GM23338 (cell line): ENCODE data around the gene CAPN9. TPM values are rescaled to one million over a fixed set of nuclear protein-coding genes. Genes with fewer than 3 reads are reported as not detected.
A peak's percentile ranks its signal among the peaks of the same experiment; 100 is the strongest.

Source experiments
- ATAC-seq: fragments of 200-7000 bp; cut with Tn5 transposase; 3 replicates; pipeline ENCODE4 v1.9.1; 2020
- DNase-seq: peaks from one replicate; pipeline ENCODE4 v3.0.0-alpha.2; 2015; ENCODE audit warnings: low spot score
- H2AFZ ChIP-seq: fragments of 200-600 bp; sonication (generic); 2 replicates; pipeline ENCODE4 v1.8.0; 2016; ENCODE audit warnings: antibody characterized with exemption, mild to moderate bottlenecking, moderate library complexity
- H3F3A ChIP-seq: fragments of 200-600 bp; sonication (generic); replicated peaks from 2 replicates; pipeline ENCODE4 v1.8.0; 2017; ENCODE audit warnings: antibody characterized with exemption, mixed run types, low read depth
- H3K27ac ChIP-seq: fragments of 200-600 bp; sonication (generic); 2 replicates; pipeline ENCODE4 v1.6.1; 2016; ENCODE audit warnings: low read depth
- H3K27me3 ChIP-seq: fragments of 200-600 bp; sonication (generic); 2 replicates; pipeline ENCODE4 v1.8.0; 2016; ENCODE audit warnings: mild to moderate bottlenecking, mixed run types, moderate library complexity; ENCODE audit not compliant: insufficient read depth
- H3K36me3 ChIP-seq: fragments of 200-600 bp; sonication (generic); 2 replicates; pipeline ENCODE4 v1.8.0; 2016; ENCODE audit warnings: mild to moderate bottlenecking; ENCODE audit not compliant: insufficient read depth
- H3K4me1 ChIP-seq: fragments of 200-600 bp; sonication (generic); 2 replicates; pipeline ENCODE4 v1.8.0; 2016; ENCODE audit warnings: mild to moderate bottlenecking, moderate library complexity; ENCODE audit not compliant: insufficient read depth
- H3K4me2 ChIP-seq: fragments of 200-600 bp; sonication (generic); 2 replicates; pipeline ENCODE4 v1.7.1; 2017; ENCODE audit warnings: mixed run types
- H3K4me3 ChIP-seq: fragments of 200-600 bp; sonication (generic); 2 replicates; pipeline ENCODE4 v1.6.1; 2016; ENCODE audit warnings: mixed run types
- H3K79me2 ChIP-seq: fragments of 200-600 bp; sonication (generic); replicated peaks from 2 replicates; pipeline ENCODE4 v1.8.0; 2017; ENCODE audit warnings: mild to moderate bottlenecking; ENCODE audit not compliant: insufficient read depth
- H3K9me2 ChIP-seq: fragments of 200-600 bp; sonication (generic); 2 replicates; pipeline ENCODE4 v1.8.0; 2017; ENCODE audit not compliant: insufficient read depth
- H4K20me1 ChIP-seq: fragments of 200-600 bp; sonication (generic); replicated peaks from 2 replicates; pipeline ENCODE4 v1.8.0; 2017; ENCODE audit warnings: mild to moderate bottlenecking; ENCODE audit not compliant: insufficient read depth
- H3K27ac Mint-ChIP-seq: 2 replicates; pipeline ENCODE4 v1.8.0; 2020; ENCODE audit warnings: inconsistent platforms, mild to moderate bottlenecking, moderate library complexity, mixed read lengths
- H3K27me3 Mint-ChIP-seq: 3 replicates; pipeline ENCODE4 v1.8.0; 2022; ENCODE audit warnings: low read depth, mild to moderate bottlenecking, moderate library complexity, mixed read lengths, inconsistent platforms; ENCODE audit not compliant: insufficient read depth, poor library complexity
- H3K36me3 Mint-ChIP-seq: 3 replicates; pipeline ENCODE4 v1.8.0; 2021; ENCODE audit warnings: low read depth, mild to moderate bottlenecking, inconsistent platforms, moderate library complexity, mixed read lengths
- H3K4me1 Mint-ChIP-seq: 3 replicates; pipeline ENCODE4 v1.8.0; 2020; ENCODE audit warnings: mild to moderate bottlenecking, inconsistent platforms, mixed read lengths
- H3K4me3 Mint-ChIP-seq: 3 replicates; pipeline ENCODE4 v1.8.0; 2021; ENCODE audit warnings: moderate library complexity, mild to moderate bottlenecking, inconsistent platforms, mixed read lengths
- H3K9me3 Mint-ChIP-seq: 3 replicates; pipeline ENCODE4 v1.8.0; 2020; ENCODE audit warnings: moderate library complexity, mild to moderate bottlenecking, inconsistent platforms, mixed read lengths
- CREB1 ChIP-seq: fragments of 250-450 bp; sonication (Bioruptor Pico); IDR thresholded peaks from 2 replicates; pipeline ENCODE4 v1.5.0; 2020; ENCODE audit warnings: low read depth, mild to moderate bottlenecking, moderate library complexity
- NANOG ChIP-seq: IDR thresholded peaks from 2 replicates; pipeline ENCODE4 v1.6.1; 2016; ENCODE audit warnings: antibody characterized with exemption, borderline replicate concordance
- STAT1 ChIP-seq: IDR thresholded peaks from one replicate; pipeline ENCODE4 v1.6.1; 2016; ENCODE audit warnings: antibody characterized with exemption; ENCODE audit not compliant: unreplicated experiment
- ZNF114 ChIP-seq: fragments of 250-450 bp; sonication (Bioruptor Pico); IDR thresholded peaks from 2 replicates; pipeline ENCODE4 v1.5.0; 2020; ENCODE audit warnings: mild to moderate bottlenecking, moderate library complexity
- ZNF331 ChIP-seq: fragments of 250-450 bp; sonication (Bioruptor Pico); IDR thresholded peaks from 2 replicates; pipeline ENCODE4 v1.5.0; 2020; ENCODE audit warnings: low read depth, mild to moderate bottlenecking, moderate library complexity
- ZNF462 ChIP-seq: fragments of 250-450 bp; sonication (Bioruptor Pico); IDR thresholded peaks from 2 replicates; pipeline ENCODE4 v1.5.0; 2020; ENCODE audit warnings: mild to moderate bottlenecking, moderate library complexity
- polyA plus RNA-seq: library from polyadenylated mRNA; unstranded; fragments of >200 nt; fragmentation: Nextera tagmentation; extraction: Ambion mirVana; gene quantifications from 2 replicates; pipeline ENCODE4 v1.2.1, GENCODE V29; 2016
- total RNA-seq: library from RNA; depleted of rRNA; stranded (reverse); fragments of >200 nt; shearing (Covaris generic); gene quantifications from 2 replicates; pipeline ENCODE4 v1.2.3, GENCODE V29; 2014
- TF ChIP-seq, protein P1 (sequence below), 2 experiments: fragments of 200-600 bp in 1 of 2; sonication (generic) in 1 of 2; conservative IDR thresholded peaks; 2 replicates each; pipeline versions ENCODE4 v1.5.1 to v1.6.1; 2016 to 2017; ENCODE audit warnings: antibody characterized with exemption in 2 of 2, low read depth in 2 of 2, mild to moderate bottlenecking in 2 of 2, moderate library complexity in 1 of 2
- TF ChIP-seq, protein P2 (sequence below): IDR thresholded peaks from 2 replicates; pipeline ENCODE4 v1.6.1; 2016; ENCODE audit warnings: antibody characterized with exemption

Gene CAPN9
- total and polyA plus RNA-seq, 2 experiments from 2014 or later: 0.07 TPM; not detected in 1

- Mint-ChIP-seq H3K27ac (no peak overlapping the region), H3K27me3 (peaks cover 9% of the 10 kb centered on the region), H3K4me1 (peaks cover 32% of the 10 kb centered on the region), H3K4me3 (no peak overlapping the region), H3K9me3 (no peaks in the 10 kb centered on the region), H3K36me3 (no peaks in the 10 kb centered on the region)
- ATAC-seq: no peak; the same call in 2 of the 3 replicates
- Histone ChIP-seq H3K4me2 (no peak overlapping the region), H3K4me3 (no peak overlapping the region), H4K20me1 (no peaks in the 10 kb centered on the region), H3F3A (no peaks in the 10 kb centered on the region), H3K27me3 (no peaks in the 10 kb centered on the region; the same call in 1 of the 2 replicates), H3K4me1 (peaks cover 10% of the 10 kb centered on the region; the same call in 1 of the 2 replicates), H3K27ac (no peak overlapping the region), H3K79me2 (no peaks in the 10 kb centered on the region), H3K9me2 (no peaks in the 10 kb centered on the region), H3K36me3 (no peaks in the 10 kb centered on the region), H2AFZ (peak overlapping the region; percentile 63; the same call in 1 of the 2 replicates)
- no peak for DNase-seq
- TF ChIP-seq STAT1 (no peak), NANOG (no peak), ZNF462 (CRISPR knock-in tag) (no peak)
These were observed 2.1 kb upstream of the CAPN9 start for GRCh38 chr1:230745071-230745470.

DNA sequence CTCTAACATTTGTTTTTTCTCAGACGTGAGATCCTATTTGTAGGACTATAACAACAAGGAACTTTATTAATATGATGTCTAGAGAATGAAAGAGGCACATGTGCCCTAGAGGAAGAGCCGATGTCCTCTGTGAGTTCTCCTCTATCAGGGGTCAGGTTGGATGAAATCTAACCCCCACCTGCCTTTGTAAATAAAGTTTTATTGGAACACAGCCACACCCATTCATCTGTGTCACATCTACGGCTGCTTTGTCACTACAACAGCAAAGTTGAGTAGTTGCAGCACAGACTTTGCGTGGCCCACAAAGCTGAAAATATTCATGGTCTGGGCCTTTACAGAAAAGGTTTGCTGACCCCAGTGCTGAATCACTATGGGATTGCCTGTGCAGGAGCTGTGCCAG is 571 bp upstream of the CAPN9 start:
- Mint-ChIP-seq H3K9me3 (no peaks in the 10 kb centered on the region), H3K4me3 (no peak overlapping the region)
- no peak for ATAC-seq
- no peak for TF ChIP-seq ZNF331 (CRISPR knock-in tag)
- no peak for TF ChIP-seq ZNF114 (CRISPR knock-in tag)
- TF ChIP-seq, protein P1, sequence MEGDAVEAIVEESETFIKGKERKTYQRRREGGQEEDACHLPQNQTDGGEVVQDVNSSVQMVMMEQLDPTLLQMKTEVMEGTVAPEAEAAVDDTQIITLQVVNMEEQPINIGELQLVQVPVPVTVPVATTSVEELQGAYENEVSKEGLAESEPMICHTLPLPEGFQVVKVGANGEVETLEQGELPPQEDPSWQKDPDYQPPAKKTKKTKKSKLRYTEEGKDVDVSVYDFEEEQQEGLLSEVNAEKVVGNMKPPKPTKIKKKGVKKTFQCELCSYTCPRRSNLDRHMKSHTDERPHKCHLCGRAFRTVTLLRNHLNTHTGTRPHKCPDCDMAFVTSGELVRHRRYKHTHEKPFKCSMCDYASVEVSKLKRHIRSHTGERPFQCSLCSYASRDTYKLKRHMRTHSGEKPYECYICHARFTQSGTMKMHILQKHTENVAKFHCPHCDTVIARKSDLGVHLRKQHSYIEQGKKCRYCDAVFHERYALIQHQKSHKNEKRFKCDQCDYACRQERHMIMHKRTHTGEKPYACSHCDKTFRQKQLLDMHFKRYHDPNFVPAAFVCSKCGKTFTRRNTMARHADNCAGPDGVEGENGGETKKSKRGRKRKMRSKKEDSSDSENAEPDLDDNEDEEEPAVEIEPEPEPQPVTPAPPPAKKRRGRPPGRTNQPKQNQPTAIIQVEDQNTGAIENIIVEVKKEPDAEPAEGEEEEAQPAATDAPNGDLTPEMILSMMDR (conservative IDR thresholded peaks at IDR 0.05; ENCODE audit: low read depth in 2 of 2): no peak
- TF ChIP-seq CREB1 (CRISPR knock-in tag): no peak
- TF ChIP-seq NANOG: no peak
- TF ChIP-seq, protein P2, sequence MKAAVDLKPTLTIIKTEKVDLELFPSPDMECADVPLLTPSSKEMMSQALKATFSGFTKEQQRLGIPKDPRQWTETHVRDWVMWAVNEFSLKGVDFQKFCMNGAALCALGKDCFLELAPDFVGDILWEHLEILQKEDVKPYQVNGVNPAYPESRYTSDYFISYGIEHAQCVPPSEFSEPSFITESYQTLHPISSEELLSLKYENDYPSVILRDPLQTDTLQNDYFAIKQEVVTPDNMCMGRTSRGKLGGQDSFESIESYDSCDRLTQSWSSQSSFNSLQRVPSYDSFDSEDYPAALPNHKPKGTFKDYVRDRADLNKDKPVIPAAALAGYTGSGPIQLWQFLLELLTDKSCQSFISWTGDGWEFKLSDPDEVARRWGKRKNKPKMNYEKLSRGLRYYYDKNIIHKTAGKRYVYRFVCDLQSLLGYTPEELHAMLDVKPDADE: no peak

More for the DNA sequence above, 571 bp upstream of the CAPN9 start:
- Mint-ChIP-seq H3K4me1 (peaks cover 47% of the 10 kb centered on the region), H3K36me3 (no peaks in the 10 kb centered on the region), H3K27ac (no peak overlapping the region), H3K27me3 (peaks cover 14% of the 10 kb centered on the region)
- no peak overlapping the region for H3K4me3 ChIP-seq
- H3F3A ChIP-seq: no peaks in the 10 kb centered on the region
- DNase-seq: no peak
- no peaks in the 10 kb centered on the region for H3K36me3 ChIP-seq
- no peaks in the 10 kb centered on the region for H3K79me2 ChIP-seq
- H3K4me2 ChIP-seq: no peak overlapping the region
- H4K20me1 ChIP-seq: no peaks in the 10 kb centered on the region
- H3K4me1 ChIP-seq: peaks cover 22% of the 10 kb centered on the region
- no peak overlapping the region for H3K27ac ChIP-seq
- H3K27me3 ChIP-seq: no peaks in the 10 kb centered on the region; the same call in 1 of the 2 replicates
- 0 out of 2 replicates have a peak overlapping the region, but pooled peaks have one; percentile 81 for H2AFZ ChIP-seq
- no peaks in the 10 kb centered on the region for H3K9me2 ChIP-seq
